HFFc6 (cell line): Measurements from ENCODE around the gene CFTR. TPM values are rescaled to one million over a fixed set of nuclear protein-coding genes. Genes with fewer than 3 reads are reported as not detected.
"Not testable (repeated sequence)": the region's sequence is repeated elsewhere in the genome, so short reads cannot be mapped to it uniquely, and the experiment has no call there.

ENCODE experiments used
- DNase-seq: peaks from one replicate; pipeline ENCODE4 v3.0.0-alpha.2; 2018
- H3K27ac Mint-ChIP-seq: 2 replicates; pipeline ENCODE4 v1.8.0; 2020; ENCODE audit warnings: mild to moderate bottlenecking, mixed read lengths
- H3K27me3 Mint-ChIP-seq: 2 replicates; pipeline ENCODE4 v1.8.0; 2021; ENCODE audit warnings: mild to moderate bottlenecking, moderate library complexity, mixed read lengths; ENCODE audit not compliant: insufficient read depth
- H3K36me3 Mint-ChIP-seq: 2 replicates; pipeline ENCODE4 v1.8.0; 2021; ENCODE audit warnings: low read depth, mixed read lengths
- H3K4me1 Mint-ChIP-seq: 2 replicates; pipeline ENCODE4 v1.8.0; 2020; ENCODE audit warnings: low read depth, mixed read lengths
- H3K4me3 Mint-ChIP-seq: 2 replicates; pipeline ENCODE4 v1.8.0; 2020; ENCODE audit warnings: mild to moderate bottlenecking, moderate library complexity, mixed read lengths
- H3K9me3 Mint-ChIP-seq: 2 replicates; pipeline ENCODE4 v1.8.0; 2020; ENCODE audit warnings: mild to moderate bottlenecking, mixed read lengths
- CTCF ChIP-seq: fragments of 200-600 bp; sonication (generic); IDR thresholded peaks from 2 replicates; pipeline ENCODE4 v1.5.0; 2021; ENCODE audit warnings: antibody characterized with exemption, mild to moderate bottlenecking
- total RNA-seq, 6 experiments: library from RNA; stranded (reverse); fragmentation: NEBNext Ultra II Directional; extraction: Animal tissue kit (Norgen Biotek cat#: 25700); gene quantifications; 2 replicates in 1 of 6; 3 replicates in 5 of 6; pipeline ENCODE4 v1.2.3, GENCODE V29; 2021

The CFTR gene
- total RNA-seq, 6 experiments from 2014 or later = not detected

DNA sequence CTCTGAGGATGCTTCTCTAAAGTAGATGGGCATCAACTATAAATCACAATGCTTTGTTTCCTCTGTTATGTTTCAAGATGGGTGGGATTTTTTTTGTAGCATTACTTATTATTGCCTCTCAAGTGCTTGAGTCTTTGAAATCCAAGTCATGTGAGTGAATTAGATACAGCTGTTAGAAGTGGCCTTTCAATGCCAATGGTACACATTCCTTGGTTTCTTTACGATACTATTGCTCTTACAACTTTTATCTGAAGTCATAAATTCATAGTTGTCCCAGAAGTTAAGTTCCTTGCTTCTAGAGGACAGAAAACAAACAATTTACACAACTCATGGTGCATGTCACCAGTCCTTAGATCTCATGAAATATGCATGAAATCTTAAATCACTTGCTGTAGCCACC lies 15.5 kb downstream of the CFTR start:
- H3K27me3 Mint-ChIP-seq = peaks cover 2% of the 10 kb centered on the region
- no peaks in the 10 kb centered on the region for H3K4me1 Mint-ChIP-seq
- H3K9me3 Mint-ChIP-seq = peaks cover 5% of the 10 kb centered on the region; the same call in 1 of the 2 replicates
- no peaks in the 10 kb centered on the region for H3K36me3 Mint-ChIP-seq
- no peak for TF ChIP-seq CTCF
- no peak for DNase-seq
- no peak overlapping the region for H3K27ac Mint-ChIP-seq
- H3K4me3 Mint-ChIP-seq = no peak overlapping the region

- H3K27me3 Mint-ChIP-seq = no peaks in the 10 kb centered on the region
- no peak for DNase-seq
- no peak overlapping the region for H3K27ac Mint-ChIP-seq
- no peaks in the 10 kb centered on the region for H3K4me1 Mint-ChIP-seq
- no peaks in the 10 kb centered on the region for H3K36me3 Mint-ChIP-seq
- no peak overlapping the region for H3K4me3 Mint-ChIP-seq
- H3K9me3 Mint-ChIP-seq = peaks cover 8% of the 10 kb centered on the region
- TF ChIP-seq CTCF = no peak
Measured at GRCh38 chr7:117502331-117502730, 22.5 kb downstream of the CFTR start.

GRCh38 chr7:117505238-117505637 lies 25.4 kb downstream of the CFTR start:
- Mint-ChIP-seq H3K4me3 (no peak overlapping the region), H3K27me3 (no peaks in the 10 kb centered on the region), H3K9me3 (peaks cover 4% of the 10 kb centered on the region; the same call in 1 of the 2 replicates), H3K4me1 (no peaks in the 10 kb centered on the region), H3K36me3 (no peaks in the 10 kb centered on the region), H3K27ac (no peak overlapping the region)
- no peak for DNase-seq
- no peak for TF ChIP-seq CTCF

- H3K36me3 Mint-ChIP-seq = no peaks in the 10 kb centered on the region
- TF ChIP-seq CTCF = no peak
Measured at GRCh38 chr7:117508676-117509075, 28.9 kb downstream of the CFTR start.

GRCh38 chr7:117517194-117517593 lies 37.4 kb downstream of the CFTR start:
- H3K27ac Mint-ChIP-seq, H3K36me3 Mint-ChIP-seq: not testable (repeated sequence)

More at GRCh38 chr7:117508676-117509075, 28.9 kb downstream of the CFTR start:
- peaks cover 4% of the 10 kb centered on the region; the same call in 1 of the 2 replicates for H3K9me3 Mint-ChIP-seq
- H3K27ac Mint-ChIP-seq = no peak overlapping the region
- DNase-seq = no peak
- no peaks in the 10 kb centered on the region for H3K27me3 Mint-ChIP-seq
- no peak overlapping the region for H3K4me3 Mint-ChIP-seq
- no peaks in the 10 kb centered on the region for H3K4me1 Mint-ChIP-seq

DNA sequence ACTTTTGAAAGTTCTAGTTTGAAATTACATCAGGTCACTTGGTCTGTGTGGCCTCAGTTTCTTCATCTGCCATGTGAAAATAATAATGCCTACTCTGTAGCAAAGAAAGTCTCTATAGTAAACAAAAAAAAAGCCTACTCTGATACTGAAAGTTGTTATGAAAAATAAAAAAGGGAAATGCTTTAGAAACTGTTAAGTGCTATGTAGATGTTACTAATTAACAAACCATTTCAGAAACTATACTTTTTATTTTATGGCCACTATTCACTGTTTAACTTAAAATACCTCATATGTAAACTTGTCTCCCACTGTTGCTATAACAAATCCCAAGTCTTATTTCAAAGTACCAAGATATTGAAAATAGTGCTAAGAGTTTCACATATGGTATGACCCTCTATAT lies 50.6 kb downstream of the CFTR start:
- no peaks in the 10 kb centered on the region for H3K27me3 Mint-ChIP-seq
- peaks cover 3% of the 10 kb centered on the region; the same call in 1 of the 2 replicates for H3K9me3 Mint-ChIP-seq
- H3K36me3 Mint-ChIP-seq = no peaks in the 10 kb centered on the region
- H3K27ac Mint-ChIP-seq = no peak overlapping the region
- H3K4me3 Mint-ChIP-seq = no peak overlapping the region
- no peaks in the 10 kb centered on the region for H3K4me1 Mint-ChIP-seq
- no peak for TF ChIP-seq CTCF
- DNase-seq = no peak

More at GRCh38 chr7:117517194-117517593, 37.4 kb downstream of the CFTR start:
- H3K9me3 Mint-ChIP-seq = peaks cover 11% of the 10 kb centered on the region; the same call in 1 of the 2 replicates
- H3K4me3 Mint-ChIP-seq, H3K4me1 Mint-ChIP-seq, H3K27me3 Mint-ChIP-seq, DNase-seq: not testable (repeated sequence)
